Right cardiac atrium (tissue), 5 donors: Measurements from ENCODE around the gene CHAT. TPM values are rescaled to one million over a fixed set of nuclear protein-coding genes. Genes with fewer than 3 reads are reported as not detected.

Source experiments
- ATAC-seq, 2 donors: fragments of 200-7000 bp; cut with Tn5 transposase; one replicate each; pipeline versions ENCODE4 v1.8.0 to v1.9.1; 2020; ENCODE audit warnings: moderate library complexity in 2 of 2, mild to moderate bottlenecking in 1 of 2
- DNase-seq, 3 donors: peaks; one replicate each; pipeline ENCODE4 v3.0.0-alpha.2; 2020
- H3K27ac ChIP-seq: one replicate; pipeline ENCODE4 v1.5.1; 2013; ENCODE audit warnings: mild to moderate bottlenecking, low read length, control low read depth, moderate library complexity
- H3K27me3 ChIP-seq: one replicate; pipeline ENCODE4 v1.6.1; 2013; ENCODE audit not compliant: control insufficient read depth, insufficient read depth
- H3K4me1 ChIP-seq: one replicate; pipeline ENCODE4 v1.6.1; 2013; ENCODE audit warnings: low read length; ENCODE audit not compliant: control insufficient read depth, insufficient read depth
- H3K4me3 ChIP-seq: one replicate; pipeline ENCODE4 v1.5.1; 2013; ENCODE audit warnings: low read length, control low read depth
- H3K9me3 ChIP-seq: one replicate; pipeline ENCODE4 v1.6.1; 2013; ENCODE audit warnings: low read length; ENCODE audit not compliant: control insufficient read depth
- WGBS: extraction: QIAGEN DNeasy Blood & Tissue Kit; methylation state at CpG from one replicate; pipeline ENCODE4 v1.1.7; 2013; 5-methylcytosine and 5-hydroxymethylcytosine counted together
- intact Hi-C, 4 donors: fragments of 100-400 bp; cut with DNase I; formaldehyde crosslinking; loops; one replicate each; pipeline versions ENCODE4 v1.11.0 to v1.14.0; 2022 to 2023
- polyA plus RNA-seq: library from polyadenylated mRNA; stranded (reverse); fragments of 200-250 nt; gene quantifications from one replicate; pipeline ENCODE4 v1.2.3, GENCODE V29; 2013
- total RNA-seq, 4 donors: library from RNA; stranded (reverse); fragmentation: NEBNext Ultra II Directional; extraction: Animal tissue kit (Norgen Biotek cat#: 25700); gene quantifications; one replicate each; pipeline ENCODE4 v1.2.1, GENCODE V29; 2021
- donor health status: healthy with polysubstance abuse.
- donor health status: DM: no; HTN: yes; CAD: no.
- donor health status: DM: no; HTN: no; CAD: no.
- donor health status: DM: no; HTN: yes; CAD: no; lungs with severe emphysema.
- donor health status: DM: yes; HTN: yes; CAD: no.

CHAT gene
- total and polyA plus RNA-seq, 5 donors = not detected

DNA sequence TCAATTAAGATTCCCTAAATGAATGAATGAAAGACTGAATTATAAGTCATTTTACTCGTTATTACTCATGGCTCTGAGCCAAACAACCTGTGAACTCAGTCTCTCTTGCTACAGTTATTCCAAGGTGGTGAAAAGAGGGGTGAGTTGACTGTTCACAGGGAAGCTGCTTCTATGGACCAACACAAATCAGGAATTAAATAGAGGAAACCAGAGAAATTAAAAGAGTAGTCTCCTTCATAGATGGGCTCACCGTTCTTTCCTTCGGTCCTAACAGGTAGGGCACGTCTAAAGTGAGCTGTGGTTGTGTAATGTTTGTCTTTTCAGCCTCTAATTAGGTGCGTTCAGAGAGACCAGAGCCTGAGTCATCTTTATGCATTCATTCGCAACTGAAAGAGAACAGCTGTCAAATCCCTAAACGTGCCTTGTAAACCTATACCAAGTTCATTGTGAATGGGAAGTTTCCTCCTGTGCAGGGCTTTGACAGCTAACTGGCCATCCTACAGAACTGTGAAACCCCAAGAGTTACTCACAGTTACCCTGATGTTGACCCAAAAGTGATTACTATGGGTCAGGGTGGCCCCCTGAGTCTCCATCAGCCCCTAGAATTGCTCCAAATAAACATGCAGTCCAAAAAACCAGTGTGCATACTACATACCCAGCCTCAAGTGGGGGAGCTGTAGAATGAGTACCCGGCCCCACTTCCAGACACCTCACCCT is 47.5 kb downstream of the CHAT start:
- H3K9me3 ChIP-seq = peaks cover 2% of the 10 kb centered on the region
- no peak overlapping the region for H3K4me3 ChIP-seq
- DNase-seq (no peak), ATAC-seq (no peak)
- 58% methylated on average over 8 of the region's 8 CpGs for WGBS
- intact Hi-C loops = no loop called here
- no peaks in the 10 kb centered on the region for H3K27me3 ChIP-seq
- no peaks in the 10 kb centered on the region for H3K4me1 ChIP-seq
- no peak overlapping the region for H3K27ac ChIP-seq

DNA sequence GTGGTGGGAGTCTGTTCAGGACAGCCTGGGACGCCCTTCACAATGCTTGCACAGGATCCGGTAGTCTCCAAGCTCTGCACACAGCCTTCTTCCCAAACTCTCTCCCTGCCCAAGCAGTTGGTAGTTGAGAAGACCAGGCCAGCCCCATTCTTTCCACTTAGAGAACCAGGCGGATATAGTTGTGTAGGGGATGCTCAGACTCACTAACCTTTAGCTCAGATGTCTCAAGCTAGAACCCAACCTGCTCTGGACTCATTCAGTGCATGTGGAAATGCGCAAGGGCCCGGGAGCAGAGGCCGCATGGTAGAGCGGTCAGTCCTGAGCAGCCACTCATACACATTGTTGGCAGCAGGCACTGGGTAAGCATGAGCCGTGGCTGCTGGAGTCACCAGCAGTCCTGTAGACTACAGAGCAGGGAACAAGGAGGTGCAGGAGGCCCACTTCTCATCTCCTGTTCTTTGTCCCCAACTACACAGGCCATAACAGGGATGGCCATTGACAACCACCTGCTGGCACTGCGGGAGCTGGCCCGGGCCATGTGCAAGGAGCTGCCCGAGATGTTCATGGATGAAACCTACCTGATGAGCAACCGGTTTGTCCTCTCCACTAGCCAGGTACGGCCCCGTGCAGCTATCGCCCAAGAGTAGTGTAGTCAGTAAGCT is 48.5 kb downstream of the CHAT start:
- Histone ChIP-seq H3K4me1 (no peaks in the 10 kb centered on the region), H3K27me3 (no peaks in the 10 kb centered on the region), H3K9me3 (no peaks in the 10 kb centered on the region), H3K4me3 (no peak overlapping the region), H3K27ac (no peak overlapping the region)
- ATAC-seq = no peak
- intact Hi-C loops = no loop called here
- no peak for DNase-seq
- 86% methylated on average over 15 of the region's 15 CpGs for WGBS

DNA sequence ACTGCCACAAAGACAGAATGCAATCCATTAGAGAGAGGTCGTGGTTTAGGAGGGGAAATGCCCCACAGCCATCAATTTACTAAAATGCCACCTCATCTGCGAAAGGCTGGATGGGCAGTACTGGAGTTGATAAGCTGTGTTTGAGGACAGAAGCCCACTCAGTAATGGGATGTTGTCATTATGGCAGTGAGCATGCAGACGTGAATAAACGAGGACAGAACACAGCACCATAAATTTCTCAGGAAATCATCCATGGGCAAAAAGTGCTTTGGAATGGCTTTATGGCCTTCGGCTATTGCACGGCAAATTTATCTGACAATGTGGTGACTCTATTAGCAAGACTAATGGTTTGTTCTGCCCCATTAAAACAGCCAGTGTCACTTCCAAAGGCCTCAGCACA is 49.8 kb downstream of the CHAT start:
- Histone ChIP-seq H3K27ac (no peak overlapping the region), H3K27me3 (no peaks in the 10 kb centered on the region), H3K9me3 (no peaks in the 10 kb centered on the region), H3K4me3 (no peak overlapping the region), H3K4me1 (no peaks in the 10 kb centered on the region)
- ATAC-seq (no peak), DNase-seq (no peak)
- WGBS = 73% methylated on average over 6 of the region's 6 CpGs
- intact Hi-C loops = no loop called here

DNA sequence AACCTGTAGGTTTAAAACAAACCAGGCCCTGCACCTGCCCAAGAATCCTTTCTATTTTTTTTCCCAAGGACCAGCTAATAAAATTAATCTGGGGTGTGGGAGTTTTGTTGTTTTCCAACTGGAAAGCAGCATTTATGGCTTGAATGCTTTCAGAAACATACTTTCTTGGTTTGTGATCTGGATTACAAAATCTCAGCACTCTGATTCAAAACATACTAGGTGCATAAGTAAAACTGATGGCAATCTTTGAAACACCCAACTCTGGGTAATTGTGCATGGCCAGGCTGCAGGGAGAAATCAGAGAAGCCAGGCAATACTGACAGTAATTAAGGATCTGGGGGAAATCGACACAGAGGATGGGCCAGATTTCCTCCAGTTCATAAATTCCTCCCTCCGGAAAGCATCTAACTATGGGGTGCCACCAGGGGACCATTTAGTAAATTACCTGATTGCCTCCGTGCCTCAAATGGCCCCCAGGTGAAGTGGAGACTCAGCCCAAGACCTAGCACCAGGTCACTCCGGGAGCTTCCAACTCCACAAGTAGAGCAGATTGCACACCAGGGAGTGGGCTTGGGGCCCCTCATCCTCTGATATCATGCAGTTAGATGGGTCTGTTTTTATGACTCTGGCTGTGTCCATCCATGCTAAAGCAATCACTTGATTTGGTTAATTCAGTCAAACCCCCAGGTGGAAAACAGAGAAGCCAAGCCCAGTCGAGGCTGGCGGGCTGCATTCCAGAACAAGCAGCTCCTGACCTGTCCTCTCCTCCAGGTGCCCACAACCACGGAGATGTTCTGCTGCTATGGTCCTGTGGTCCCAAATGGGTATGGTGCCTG is 50.4 kb downstream of the CHAT start:
- WGBS = 75% methylated on average over 7 of the region's 7 CpGs
- intact Hi-C loops = no loop called here
- H3K4me3 ChIP-seq = no peak overlapping the region
- no peak for DNase-seq
- no peaks in the 10 kb centered on the region for H3K4me1 ChIP-seq
- H3K27me3 ChIP-seq = no peaks in the 10 kb centered on the region
- H3K9me3 ChIP-seq = no peaks in the 10 kb centered on the region
- no peak overlapping the region for H3K27ac ChIP-seq
- no peak for ATAC-seq

DNA sequence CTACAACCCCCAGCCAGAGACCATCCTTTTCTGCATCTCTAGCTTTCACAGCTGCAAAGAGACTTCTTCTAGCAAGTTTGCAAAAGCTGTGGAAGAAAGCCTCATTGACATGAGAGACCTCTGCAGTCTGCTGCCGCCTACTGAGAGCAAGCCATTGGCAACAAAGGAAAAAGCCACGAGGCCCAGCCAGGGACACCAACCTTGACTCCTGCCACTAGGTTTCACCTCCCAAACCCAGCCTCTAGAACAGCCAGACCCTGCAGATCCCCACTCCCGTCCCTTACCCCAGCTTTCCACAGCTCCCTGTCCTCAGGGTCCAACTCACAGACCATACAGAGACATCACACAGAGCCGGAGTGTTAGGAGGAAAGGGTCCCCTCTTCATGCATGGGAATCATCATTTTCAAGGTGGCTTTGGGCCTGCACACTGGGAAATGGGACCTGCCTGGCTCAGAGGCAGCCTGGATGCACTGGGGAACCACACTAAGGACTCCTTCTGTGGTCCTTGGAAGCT is 51.1 kb downstream of the CHAT start:
- WGBS = 72% methylated on average over 4 of the region's 4 CpGs
- no peak overlapping the region for H3K4me3 ChIP-seq
- no peak for ATAC-seq
- H3K4me1 ChIP-seq = no peaks in the 10 kb centered on the region
- H3K9me3 ChIP-seq = no peaks in the 10 kb centered on the region
- no peak for DNase-seq
- intact Hi-C loops = no loop called here
- no peak overlapping the region for H3K27ac ChIP-seq
- no peaks in the 10 kb centered on the region for H3K27me3 ChIP-seq

DNA sequence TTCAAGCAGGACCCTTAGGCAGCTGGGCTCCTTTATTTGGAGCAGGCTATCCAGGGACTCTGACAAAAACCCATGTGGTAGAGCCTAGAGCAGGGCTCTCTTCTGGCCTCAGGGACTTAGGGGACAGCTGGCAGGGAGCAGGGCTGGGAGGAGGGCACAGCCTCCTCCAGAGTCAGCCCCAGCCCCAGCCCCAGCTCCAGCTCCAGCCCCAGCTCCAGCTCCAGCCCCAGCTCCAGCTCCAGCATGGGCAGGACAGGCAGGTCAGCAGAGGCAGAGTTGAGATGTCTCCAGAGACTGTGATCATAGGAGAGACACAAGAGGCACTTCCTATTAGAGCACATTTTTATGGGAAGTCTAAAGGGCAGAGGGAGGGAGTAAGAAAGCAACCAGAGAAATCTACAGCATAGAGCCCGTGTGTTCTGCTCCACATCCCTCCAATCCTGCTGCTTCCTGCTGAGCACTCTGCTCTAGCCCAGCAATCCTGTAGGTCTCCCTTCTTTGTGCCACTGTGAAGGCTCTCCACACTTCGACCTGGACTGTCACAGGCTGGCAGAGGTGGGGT is 52.3 kb downstream of the CHAT start:
- WGBS = 52% methylated on average over 2 of the region's 2 CpGs
- H3K4me3 ChIP-seq = no peak overlapping the region
- H3K27ac ChIP-seq = no peak overlapping the region
- intact Hi-C loops = no loop called here
- ATAC-seq (no peak), DNase-seq (no peak)
- no peaks in the 10 kb centered on the region for H3K4me1 ChIP-seq
- no peaks in the 10 kb centered on the region for H3K9me3 ChIP-seq
- no peaks in the 10 kb centered on the region for H3K27me3 ChIP-seq

DNA sequence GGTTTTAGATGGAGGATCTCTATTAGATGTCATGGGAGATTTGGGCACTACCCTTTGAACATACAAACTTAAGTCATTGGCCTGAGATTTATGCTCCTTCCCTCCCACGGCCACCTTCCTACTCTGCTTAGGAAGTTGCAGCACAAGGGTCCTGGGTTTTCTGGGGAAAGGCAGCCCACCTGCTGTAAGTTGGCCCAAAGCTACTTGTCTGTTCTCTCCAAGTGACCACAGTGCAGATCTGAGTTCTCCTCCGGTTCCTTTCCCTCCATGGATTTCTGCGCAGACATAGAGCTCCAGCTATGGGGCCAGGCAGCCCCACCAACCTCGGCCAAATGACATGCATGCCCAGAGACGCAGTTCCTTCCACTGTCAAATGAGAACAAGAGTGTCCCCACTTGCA is 52.8 kb downstream of the CHAT start:
- Histone ChIP-seq H3K27me3 (no peaks in the 10 kb centered on the region), H3K4me3 (no peak overlapping the region), H3K4me1 (no peaks in the 10 kb centered on the region), H3K27ac (no peak overlapping the region), H3K9me3 (no peaks in the 10 kb centered on the region)
- ATAC-seq (no peak), DNase-seq (no peak)
- WGBS = 82% methylated on average over 5 of the region's 5 CpGs
- intact Hi-C loops = no loop called here

DNA sequence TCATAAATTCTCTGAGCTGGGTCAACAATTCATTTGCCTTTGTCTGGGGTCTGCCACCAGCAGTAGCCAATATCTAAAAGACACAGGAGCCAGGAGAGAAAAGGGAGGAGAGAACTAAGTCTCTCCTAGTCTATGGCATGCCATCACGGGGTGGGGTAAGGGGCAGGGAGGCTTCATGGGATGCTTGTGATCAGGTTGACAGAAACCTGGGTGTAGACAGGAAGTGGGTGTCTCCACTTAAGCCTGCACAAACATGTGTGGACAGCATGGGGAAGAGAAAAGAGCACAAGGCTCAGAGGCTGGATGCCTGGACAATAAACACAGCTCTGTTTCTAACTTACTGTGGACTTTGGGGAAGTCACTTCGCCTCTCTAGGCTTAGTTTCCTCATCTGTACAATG is 54.2 kb downstream of the CHAT start:
- Histone ChIP-seq H3K27ac (no peak overlapping the region), H3K27me3 (no peaks in the 10 kb centered on the region), H3K4me3 (no peak overlapping the region), H3K4me1 (no peaks in the 10 kb centered on the region), H3K9me3 (no peaks in the 10 kb centered on the region)
- ATAC-seq (no peak), DNase-seq (no peak)
- 67% methylated on average over 2 of the region's 2 CpGs for WGBS
- intact Hi-C loops = no loop called here

DNA sequence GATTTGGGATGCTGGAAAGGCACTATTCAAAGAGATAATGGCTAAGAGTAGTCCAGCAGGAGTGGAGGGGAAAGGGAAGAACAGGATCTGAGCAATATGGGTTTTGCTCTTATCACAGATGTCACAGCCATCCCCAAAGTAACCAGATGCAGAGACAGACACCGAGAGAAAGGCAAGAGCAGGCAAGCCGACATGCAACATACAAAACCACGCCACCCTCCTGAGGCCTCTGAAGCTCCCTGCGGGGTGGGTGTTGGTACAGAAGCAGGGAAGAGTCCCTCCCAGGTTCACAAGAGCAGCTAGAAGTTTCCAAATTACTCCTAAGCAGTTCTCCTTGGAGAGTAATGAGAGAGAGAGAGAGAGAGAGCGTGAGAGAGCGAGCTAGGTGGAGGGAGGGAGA is 54.8 kb downstream of the CHAT start:
- 56% methylated on average over 6 of the region's 6 CpGs for WGBS
- Histone ChIP-seq H3K27me3 (no peaks in the 10 kb centered on the region), H3K27ac (no peak overlapping the region), H3K9me3 (no peaks in the 10 kb centered on the region), H3K4me3 (no peak overlapping the region), H3K4me1 (no peaks in the 10 kb centered on the region)
- no peak for DNase-seq
- no peak for ATAC-seq
- intact Hi-C loops = no loop called here

DNA sequence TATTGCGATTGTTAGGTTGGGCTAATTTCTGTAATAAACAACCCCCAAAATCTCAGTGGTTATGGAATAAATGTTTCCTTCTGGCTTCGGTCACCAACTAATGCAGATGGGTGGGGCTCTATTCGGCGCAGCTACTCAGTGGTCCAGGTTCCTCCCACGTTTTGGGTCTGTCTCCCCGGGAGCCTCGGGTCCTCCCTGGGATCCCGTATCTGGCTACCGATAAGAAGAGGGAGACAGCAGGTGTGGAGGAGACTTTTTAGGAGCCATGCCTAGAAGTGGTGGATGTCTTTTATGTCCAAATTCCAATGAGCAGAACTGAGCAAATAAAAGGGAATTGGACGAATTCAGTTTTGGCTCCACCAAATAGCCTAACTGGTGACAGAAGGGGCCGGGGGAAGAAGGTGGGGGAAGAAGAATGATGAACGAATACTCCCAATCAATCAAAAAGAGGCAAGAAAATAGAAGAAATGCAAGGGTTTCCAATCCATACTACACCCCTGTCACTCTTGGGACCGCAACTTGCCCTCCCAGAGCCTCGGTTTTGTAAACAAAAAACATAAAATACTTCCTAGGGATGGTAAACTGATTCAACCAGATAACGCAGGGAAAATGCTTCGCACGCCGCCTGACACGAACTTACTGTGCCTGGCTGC is 65.1 kb downstream of the CHAT start:
- Histone ChIP-seq H3K4me1 (no peaks in the 10 kb centered on the region), H3K4me3 (no peak overlapping the region), H3K27ac (no peak overlapping the region), H3K9me3 (no peaks in the 10 kb centered on the region), H3K27me3 (no peaks in the 10 kb centered on the region)
- DNase-seq (no peak), ATAC-seq (no peak)
- intact Hi-C loops = no loop called here
- 12% methylated on average over 19 of the region's 19 CpGs for WGBS
